Hematopoietic multipotent progenitor cell treated with erythropoietin and hydrocortisone succinate and interleukin-3 and kit ligand, for 17 days (in vitro differentiated cells): ENCODE results near the gene STX18.

Experiments used
- DNase-seq: peaks from one replicate; pipeline ENCODE4 v3.0.0-alpha.2; 2015; ENCODE audit warnings: low spot score

The STX18 gene

DNA sequence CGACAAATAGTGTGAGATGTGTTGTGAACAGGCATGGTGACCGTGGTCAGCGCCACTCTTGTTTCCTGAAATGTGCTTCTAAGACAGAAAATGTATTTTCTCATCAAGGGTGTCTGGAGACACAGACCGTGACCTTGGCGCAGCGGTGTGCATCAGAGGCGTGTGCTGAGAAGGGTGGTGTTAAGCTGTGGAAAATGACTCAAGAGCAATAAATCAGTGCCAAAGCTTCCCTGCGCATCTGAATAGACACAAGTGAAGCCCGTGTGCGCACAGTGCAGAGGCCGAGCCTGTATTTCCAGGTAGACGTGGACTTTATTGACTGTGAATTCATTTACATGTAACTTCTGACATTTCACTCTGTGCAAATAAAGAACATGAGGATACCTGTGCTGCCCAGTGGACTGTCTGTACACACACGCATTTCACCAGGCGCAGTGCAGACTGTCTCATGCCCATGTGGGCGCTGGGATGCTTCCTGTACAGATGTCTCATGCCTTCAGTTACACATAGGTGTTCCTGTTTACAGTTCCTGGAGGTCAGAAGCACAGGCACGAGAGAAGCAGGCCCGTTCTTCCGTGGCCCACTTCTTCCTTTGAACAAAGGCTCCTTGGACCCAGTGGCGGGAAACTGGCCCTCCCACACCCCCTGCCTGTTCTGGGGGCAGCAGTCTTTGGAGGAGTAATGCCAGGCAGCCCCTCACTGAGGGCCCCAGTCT lies 123.0 kb downstream of the STX18 start:
- no peak for DNase-seq

DNA sequence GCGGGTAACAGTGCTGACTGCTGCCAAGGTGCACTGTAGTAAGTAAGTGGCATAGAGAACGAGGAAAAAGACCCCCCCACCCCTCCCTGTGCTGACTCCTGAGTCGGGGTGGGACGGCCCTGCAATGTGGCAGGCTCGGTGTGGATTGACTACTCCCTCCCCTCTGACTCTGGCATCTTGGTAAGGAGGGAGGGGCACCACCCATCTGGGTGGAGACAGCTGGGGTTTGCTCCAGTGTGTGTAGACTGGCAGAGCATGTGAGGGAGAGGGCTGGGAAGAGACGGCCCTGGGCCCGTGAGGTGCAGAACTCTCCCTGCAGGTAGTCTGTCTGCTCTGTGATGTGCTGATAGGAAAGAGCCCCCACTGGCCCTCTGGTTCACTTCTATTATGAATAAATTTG lies 124.0 kb downstream of the STX18 start:
- DNase-seq, result no peak

DNA sequence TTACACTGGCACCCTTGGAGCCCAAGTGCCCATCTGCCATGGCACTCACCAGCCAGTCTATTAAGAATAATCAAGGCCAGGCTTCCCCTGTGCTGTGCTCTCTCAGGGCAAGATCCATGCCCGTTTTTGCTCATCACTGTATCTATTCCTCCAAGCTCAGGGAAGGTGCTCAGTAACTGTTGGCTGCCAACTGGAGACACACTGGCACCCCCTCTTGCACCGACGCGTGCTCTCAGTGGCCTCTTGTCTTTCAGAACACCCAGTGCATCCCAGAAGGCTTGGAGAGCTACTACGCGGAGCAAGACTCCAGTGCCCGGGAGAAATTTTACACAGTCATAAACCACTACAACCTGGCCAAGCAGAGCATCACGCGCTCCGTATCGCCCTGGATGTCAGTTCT lies 124.9 kb downstream of the STX18 start:
- no peak for DNase-seq

DNA sequence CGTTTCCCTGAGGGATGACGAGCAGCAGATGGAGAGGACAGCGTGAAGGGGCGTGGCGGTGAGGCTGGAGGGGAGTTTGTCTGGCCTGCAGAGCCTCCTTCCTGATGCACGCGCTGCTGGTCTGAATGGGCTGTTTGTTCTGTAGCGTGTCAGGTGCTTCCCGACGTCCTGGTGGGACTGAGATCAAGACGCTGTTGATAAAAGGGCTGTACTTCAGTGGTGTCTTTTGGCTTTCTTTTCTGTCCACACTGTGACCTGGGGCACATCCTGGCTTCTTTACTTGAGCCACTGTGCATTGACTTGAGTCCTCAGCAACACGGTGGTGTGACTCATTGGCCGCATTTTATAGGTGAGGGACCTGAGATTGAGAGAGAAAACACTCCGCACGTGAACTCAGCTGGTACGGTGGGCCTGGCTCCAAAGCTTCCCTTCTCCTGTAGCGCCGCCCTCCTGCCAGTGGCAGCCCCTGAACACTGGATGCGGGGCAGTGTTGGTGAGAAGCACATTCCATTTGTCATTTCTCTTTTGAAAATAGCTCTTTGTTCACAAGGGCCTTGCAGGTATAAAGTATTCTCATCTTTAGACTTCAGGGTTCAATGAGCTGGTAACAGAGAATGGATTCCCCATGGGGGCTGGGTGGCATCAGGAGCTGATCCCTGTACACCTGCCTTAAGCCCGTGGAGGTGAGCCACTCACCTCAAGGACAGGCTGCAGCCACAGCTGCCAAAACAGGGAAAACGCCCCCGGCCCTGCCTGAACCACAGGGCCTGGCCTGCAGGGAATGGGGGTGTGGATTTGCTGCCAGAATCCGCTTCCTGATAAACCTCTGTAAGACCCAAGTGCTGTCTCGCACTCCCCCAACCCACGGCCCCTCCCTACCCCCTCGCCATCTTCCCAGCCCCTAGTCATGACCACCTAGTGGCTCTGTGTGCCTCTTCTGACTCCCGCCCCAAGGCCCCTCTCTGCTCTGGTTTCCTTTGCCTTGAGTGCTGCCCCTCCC lies 125.7 kb downstream of the STX18 start:
- DNase-seq, result no peak

DNA sequence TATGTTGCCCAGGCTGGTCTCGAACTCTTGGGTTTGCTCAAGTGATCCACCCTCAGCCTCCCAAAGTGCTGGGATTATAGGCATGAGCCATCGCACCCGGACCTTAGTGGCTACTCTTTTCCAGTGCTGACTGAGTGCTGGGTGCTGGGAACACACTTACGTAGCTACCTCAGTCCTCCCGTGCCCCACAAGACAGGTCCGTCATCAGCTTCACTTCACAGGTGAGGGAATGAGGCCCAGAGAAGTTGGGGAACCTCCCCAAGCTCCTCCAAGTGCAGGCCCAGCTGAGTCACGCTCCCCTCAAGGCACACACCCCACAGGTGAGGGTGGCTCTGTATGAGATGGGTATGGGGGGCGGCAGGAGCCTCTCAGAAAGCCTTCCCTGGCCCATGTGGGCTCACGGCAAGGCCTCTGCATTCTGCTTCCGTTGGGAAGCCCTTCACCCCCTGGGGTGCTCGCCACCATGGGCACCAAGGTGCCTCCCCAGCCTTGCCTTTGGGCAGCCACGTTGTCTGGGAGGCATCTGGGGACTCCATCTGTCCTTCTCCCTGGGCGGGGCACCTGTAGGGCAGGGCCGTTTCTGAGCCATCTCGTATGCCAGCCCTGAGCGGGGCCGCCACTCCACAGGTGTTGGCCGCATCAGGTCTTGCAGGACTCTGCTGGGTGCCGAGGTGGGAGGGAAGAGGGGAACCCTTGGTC lies 126.6 kb downstream of the STX18 start:
- no peak for DNase-seq

DNA sequence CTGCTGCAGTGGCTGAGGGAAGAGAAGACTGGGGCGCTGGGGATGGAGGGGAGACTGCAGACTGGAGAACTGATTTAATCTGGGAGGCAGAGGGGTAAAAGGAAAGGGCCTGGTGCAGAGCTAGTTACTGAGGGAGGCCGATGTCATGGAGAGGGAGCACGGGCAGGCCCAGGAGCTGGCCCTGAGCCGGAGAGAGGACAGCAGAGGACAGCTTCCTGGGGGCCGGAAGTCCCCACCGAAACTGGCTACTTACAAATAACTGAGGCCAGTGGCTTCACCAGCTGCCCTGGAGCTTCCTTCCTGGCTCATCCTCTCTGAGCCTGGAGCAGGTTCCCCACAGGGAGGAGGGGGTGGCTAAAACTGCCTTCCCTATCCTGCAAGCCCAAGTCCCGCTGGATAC lies 128.0 kb downstream of the STX18 start:
- no peak for DNase-seq

DNA sequence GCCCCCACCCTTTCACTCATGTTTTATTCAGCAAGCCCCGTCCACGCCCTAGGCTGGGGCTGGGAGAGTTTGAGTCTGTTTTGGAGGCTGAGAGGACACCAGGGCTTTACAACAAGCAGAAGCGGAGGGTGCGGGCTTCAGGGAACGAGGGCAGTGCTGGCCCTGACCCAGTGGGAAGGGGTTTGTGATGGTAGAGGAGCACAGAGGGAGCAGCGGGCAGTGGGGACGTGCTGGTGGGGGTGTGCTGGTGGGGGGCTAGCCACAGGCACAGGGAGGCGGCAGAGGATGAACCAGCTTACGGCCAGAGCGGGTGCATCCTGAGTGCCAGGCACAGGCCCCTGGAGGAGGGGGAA lies 128.5 kb downstream of the STX18 start:
- DNase-seq, result no peak

DNA sequence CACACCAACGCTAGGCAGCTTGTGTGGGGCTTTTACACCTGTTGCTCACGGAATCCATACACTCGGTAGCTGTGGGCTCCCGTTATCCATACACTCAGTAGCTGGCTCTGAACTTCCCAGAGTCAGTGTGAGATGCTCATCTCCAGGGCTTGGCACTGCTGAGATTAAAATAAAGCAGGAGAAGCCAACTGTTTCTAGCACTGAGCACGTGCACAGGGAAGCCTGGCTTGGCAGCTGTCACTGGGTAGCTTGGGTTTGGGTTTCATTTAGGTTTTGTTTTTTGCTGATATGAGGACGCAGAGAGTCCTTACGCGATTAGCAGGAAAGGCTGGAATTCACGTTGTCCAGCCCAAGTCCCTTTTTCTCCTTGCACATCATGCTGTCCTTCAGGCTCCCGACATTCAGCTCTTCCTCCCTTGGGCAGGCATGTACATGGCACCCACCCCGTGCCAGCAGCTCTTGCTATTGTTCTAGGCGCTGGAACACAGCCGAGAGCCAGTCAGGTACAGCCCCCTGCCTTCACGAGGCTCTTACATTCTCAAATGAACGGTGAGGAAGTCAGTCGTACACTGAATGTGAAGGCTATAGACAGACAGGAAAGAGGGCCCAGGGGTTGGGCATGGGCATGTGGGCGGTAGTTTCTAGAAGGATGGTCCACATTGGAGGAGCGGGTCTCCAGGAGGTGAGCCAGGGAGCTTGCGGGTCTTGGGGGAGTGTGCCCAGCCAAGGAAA lies 129.0 kb downstream of the STX18 start:
- DNase-seq, result no peak

DNA sequence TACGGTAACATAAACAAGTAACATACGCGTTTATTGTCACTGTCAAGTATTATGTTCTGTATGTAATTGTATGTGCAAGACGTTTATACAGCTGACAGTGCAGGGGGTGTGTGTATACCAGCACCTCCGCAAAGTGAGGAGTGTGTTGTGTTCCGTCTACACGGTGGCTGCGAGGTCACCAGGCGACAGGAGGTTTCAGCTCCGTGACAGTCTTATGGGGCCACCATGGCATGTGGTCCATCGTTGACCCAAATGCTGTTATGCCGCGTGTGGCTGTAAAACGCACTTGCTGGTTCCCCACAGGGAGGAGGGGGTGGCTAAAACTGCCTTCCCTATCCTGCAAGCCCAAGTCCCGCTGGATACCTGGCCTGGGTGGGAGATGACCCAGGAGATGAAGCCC lies 129.9 kb downstream of the STX18 start:
- no peak for DNase-seq

DNA sequence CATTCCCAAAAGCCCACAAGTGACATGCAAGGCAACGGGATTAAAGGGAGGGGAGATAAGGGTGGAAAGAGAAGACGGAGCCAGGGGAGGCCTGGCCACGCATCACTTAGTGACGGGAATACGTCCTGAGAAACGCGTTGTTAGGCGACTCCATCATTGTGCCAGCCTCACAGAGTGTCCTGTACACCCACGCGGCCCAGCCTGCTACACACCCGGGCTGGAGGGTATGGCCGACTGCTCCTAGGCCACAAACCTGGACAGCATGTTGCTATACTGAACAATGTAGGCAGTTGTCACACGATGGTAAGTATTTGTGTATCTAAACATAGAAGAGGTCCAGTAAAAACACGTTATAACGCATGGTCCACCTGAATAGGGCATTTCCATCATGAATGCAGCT lies 131.6 kb downstream of the STX18 start:
- DNase-seq, result no peak

DNA sequence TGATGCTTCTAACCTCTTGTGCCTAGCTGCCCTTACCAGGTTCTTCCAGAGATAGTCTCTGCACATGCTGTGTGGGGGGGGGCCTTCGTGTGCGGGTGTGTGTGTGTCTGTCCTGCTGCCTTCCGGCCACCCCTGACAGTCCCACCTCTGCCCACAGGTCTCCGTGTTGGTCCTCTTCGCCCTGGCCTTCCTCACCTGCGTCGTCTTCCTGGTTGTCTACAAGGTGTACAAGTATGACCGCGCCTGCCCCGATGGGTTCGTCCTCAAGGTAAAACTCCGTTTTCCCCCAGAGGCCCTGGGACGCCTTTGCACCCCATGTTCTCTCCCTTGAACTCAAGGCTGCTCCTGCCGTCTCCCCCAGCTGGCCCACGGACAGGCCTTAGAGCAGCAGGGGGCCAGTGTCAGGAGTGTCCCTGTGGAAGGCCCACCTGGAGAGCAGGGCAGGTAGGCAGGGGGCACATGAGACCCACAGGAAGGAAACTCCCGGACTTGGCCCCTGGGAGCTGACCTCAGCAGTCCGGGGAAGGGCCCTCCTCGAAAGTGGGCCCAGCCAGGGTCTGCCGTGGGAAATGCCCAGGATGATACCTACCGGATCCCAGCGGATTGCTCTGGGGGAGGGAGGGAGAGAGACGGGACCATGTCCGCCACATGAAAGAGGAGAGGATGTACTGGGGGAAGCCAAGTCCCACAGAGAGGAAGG lies 132.3 kb downstream of the STX18 start:
- DNase-seq, result no peak

DNA sequence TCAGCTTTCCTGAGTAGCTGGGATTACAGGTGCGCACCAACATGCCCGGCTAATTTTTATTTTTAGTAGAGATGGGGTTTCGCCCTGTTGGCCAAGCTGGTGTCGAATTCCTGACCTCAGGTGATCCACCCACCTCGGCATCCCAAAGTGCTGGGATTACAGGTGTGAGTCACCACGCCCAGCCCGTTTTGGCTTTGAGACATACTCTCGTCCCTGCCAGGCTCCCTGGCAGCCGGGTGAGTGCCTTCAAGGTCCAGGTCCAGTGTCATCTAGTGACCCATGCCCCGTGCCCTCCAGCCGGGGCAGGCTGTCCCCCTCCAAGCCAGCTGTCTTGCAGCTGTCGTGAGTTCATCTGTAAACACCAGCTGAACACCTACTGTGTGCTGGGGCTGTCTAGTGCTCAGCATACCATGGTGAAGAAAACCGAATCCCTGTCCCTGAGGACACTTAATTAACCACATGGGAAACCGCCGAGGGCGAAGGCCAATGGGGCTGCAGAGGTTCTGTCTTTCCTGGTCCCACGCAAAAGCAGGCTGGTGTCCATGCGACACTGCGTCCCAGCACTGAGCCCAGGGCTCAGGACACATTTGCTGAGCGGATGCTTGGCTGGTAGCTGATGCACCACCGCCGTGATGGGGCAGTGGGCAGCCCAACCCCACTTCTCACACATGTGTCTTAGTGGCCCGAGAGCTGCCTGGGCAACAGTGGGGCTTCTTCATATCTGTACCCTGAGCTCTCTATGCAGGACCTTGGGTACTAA lies 133.1 kb downstream of the STX18 start:
- no peak for DNase-seq

DNA sequence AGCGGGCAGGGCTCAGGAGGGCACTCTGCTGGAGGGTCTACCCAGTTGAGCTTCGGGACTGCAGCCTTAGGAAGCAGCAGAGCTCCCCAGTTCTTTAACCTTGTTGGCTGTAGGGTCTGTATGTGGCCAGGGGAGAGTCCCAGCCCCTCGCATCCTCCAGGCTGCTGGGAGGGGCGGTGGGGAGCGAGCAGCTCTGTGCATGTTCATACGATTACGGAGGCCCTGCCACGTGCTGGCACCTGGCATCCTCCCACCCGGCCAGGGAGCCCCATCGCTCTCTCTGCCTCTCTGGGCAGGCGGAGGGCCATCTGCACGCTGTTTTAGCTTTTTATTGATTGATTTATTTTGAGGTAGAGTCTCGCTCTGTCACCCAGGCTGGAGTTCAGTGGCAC lies 133.7 kb downstream of the STX18 start:
- no peak for DNase-seq

DNA sequence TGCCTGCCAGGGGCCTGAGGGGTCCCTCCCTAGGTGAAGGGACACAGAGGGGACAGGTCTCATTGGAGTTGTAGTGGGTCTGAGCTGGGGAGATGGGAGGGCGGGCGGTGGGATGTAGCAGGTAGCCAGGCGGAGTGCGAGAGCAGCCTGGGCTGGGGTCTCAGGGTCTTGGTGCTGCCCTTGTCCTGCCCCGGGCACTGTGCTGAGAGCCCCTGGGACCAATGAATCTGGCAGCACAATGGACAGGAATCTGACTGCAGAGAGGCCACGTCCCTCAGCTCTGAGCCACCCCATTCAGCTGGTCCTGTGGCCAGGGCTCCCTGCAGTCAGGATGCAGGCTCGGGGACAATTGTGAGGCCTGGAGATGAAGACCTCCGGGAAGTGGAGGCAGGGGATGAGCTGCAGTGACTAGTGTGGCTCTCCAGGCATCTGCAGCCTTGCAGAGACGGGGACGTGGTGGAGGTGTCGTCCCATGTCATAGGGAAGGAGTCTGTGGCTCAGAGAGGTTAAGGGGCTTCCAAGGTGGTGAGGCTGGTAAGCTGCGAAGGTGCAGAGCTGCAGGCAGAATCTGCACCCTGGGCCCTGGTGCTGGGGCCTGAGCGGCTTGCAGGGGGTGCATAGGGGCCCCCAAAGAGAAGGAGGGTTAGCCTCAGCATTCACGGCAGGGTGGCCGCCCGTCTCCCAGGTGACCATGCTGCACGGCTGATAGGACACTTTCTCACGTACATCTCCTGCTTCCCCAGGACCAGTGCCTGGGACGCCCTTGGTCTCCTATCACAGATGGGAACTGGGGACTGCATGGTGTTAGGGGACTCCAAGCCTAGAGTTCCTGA lies 134.3 kb downstream of the STX18 start:
- DNase-seq, result no peak

DNA sequence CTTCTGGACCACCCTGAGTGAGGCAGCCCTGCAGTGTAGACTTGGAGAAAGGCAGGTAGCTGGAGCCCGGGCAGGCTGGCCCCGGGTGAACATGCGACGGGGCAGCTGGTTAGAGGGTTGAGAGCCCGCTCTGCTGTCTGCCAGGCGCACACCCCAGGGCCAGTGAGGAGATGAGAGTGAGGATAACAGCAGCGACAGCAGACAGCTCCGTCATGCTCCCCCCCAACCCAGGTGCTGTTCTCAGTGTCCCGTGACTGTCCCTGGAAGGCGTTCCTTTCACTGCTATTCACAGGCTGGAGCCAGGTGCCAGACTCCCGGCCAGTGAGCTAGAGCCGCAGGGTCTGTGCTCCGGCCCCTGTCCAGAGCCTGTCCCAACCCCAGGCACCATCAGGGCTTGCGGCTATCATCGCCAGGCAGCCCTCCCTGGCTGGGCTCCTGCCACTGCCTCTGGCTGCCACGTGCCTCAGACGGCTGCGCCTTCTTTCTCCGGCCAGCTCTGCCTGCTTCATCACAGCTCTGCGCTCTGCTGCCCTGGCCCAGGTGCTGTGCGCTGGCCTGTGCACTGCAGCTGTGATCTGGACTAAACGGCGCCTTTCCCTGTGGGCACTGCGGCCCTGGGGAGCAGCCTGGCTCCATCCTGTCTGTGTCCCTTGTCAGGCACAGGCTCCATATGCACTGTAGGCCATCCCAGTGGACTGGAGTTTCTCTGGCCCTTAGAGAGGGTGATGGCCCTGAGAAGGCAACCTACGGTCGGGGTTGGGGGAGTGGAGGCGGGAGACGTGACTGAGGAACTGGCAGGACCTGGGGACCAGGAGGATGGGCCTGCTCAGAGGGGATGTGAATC lies 135.2 kb downstream of the STX18 start:
- no peak for DNase-seq

DNA sequence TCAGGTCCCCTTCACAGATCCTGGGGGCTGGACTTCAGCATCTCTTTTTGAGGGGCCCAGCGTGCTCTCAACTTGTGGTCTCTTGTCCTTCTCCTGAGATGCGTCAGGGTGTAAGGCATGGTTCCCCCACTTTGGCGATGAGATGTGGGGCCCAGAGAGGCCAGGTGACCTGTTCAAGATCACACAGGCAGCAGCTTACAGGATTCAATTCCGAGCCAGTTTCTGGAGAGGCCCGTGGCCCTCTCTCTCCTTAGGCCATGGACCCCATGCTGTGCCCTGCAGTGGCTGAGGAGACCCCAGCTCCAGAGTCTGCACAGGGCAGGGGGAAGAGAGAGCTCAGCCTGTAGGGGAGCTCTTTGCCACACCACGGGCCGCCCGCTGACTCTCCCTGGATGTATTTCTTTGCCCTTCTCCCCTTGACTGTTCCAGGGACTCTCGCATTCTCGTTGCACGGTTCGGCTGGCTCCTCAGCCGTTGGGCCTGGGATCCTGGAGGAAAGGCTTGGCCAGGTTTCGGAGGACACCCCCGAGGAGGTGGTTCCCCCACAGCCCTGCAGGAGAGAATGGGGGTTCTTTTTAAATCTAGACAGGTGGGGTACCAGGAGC lies 136.4 kb downstream of the STX18 start:
- no peak for DNase-seq

DNA sequence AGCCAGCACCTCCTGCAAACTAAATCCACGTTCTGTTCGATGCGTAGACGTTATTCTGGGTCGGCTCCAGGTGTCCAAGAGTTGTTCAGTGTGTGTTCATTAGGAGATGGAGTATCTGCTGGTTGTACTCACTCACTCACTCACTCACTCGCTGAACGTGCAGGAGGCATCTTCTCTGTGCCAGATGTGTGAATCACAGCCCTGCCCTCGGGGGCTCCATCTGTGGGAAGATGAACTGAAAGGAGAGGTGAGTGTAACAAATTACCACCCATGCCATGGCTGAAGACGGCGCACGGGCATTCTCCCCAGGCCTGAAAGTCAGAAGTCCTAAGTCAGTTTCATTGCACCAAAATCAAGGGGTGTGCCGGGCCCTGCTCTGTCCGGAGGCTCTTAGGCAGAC lies 138.9 kb downstream of the STX18 start:
- no peak for DNase-seq

DNA sequence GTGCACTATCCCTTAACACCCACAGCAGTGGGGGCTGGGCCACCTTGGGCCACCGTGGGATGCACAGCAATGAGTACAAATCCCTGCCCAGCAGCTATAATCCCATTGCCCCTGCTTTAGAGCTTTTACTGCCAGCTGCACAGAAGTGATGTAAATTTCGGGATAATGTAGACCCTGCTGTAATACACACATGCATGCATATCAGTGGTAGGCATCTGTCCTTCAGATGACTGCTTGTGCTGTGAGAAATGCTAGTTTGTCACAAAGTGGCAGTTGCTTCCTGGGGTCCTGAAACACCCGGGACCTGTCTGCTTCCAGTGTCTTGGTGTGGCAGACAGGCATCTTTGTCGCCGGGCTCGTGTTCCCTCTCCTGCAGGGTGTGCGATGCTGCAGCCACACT lies 140.8 kb downstream of the STX18 start:
- DNase-seq, result no peak

DNA sequence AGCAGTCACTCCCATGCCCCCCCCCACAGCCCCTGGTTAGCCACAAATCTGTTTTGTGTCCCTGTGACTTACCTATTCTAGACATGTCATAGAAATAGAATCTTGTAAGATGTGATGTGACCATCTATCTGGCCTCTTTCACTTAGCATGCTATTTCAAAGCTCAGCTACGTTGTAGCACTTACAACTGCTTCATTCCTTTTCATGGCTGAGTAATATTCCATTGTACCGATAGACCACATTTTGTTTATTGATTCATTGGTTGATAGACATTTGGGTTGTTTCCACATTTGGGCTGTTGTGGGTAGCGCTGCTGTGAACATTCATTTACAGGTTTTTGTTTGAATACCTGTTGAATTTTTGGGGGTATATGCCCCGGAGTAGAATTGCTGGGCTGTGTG lies 143.4 kb downstream of the STX18 start:
- DNase-seq, result no peak
